ENCODE measurements around the gene PEAK1.
A peak's percentile ranks its signal among the peaks of the same experiment; 100 is the strongest.

Gene PEAK1, protein sequence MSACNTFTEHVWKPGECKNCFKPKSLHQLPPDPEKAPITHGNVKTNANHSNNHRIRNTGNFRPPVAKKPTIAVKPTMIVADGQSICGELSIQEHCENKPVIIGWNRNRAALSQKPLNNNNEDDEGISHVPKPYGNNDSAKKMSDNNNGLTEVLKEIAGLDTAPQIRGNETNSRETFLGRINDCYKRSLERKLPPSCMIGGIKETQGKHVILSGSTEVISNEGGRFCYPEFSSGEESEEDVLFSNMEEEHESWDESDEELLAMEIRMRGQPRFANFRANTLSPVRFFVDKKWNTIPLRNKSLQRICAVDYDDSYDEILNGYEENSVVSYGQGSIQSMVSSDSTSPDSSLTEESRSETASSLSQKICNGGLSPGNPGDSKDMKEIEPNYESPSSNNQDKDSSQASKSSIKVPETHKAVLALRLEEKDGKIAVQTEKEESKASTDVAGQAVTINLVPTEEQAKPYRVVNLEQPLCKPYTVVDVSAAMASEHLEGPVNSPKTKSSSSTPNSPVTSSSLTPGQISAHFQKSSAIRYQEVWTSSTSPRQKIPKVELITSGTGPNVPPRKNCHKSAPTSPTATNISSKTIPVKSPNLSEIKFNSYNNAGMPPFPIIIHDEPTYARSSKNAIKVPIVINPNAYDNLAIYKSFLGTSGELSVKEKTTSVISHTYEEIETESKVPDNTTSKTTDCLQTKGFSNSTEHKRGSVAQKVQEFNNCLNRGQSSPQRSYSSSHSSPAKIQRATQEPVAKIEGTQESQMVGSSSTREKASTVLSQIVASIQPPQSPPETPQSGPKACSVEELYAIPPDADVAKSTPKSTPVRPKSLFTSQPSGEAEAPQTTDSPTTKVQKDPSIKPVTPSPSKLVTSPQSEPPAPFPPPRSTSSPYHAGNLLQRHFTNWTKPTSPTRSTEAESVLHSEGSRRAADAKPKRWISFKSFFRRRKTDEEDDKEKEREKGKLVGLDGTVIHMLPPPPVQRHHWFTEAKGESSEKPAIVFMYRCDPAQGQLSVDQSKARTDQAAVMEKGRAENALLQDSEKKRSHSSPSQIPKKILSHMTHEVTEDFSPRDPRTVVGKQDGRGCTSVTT (N-terminal part only)

DNA sequence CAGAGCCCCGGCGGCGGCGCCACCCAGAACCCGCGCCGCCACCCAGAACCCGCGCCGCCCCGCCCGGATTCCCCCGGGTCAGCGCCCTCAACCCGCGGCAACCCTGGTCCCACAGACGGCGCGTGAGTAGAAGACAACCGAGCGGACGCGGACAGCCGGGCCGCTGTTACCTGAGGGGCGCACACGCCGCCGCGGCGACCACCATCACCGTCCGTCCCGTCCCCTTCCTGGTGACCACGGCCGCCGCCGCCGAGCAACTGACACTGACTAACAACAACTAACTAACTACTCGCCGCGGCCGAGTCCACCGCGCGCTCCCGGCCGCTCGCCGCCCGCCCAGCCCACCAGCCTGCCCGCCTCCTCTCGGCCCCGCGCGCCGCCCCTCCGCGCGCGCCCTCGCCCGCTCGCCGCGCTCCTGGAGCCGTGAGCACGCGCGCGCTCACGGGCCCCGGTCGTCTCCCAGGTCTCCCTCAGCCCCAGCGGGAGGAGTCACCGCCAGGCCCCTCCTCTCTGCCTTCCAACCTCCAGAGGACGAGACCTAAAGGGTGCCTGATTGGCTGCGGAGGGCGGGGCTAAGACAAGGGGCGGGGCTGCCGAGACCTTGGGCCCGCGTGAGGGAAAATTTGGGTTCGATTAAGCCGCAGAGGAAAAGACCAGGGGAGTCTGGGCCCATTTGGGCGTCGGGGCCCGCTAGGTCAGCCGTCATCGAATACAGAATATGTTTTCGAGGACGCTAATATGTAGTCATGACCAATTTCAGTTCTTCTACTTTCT, at the start of gene PEAK1:
TSS of gene PEAK1 (minus strand) at position 269 of the 774 bp plus-strand sequence. CDS start 238,178 bp downstream, outside the sequence.
- peak within 1 kb of the TSS; percentile 70 for H3K4me3 ChIP-seq (ENCODE audit: low read depth, low read length)

GRCh38 chr15:77468896-77469295, 49.0 kb upstream of the PEAK1 start:
- H3K4me3 ChIP-seq (ENCODE audit: low read depth, low read length) = no peak overlapping the region

GRCh38 chr15:77466521-77466920, 46.6 kb upstream of the PEAK1 start:
- H3K4me3 ChIP-seq (ENCODE audit: low read depth, low read length) = no peak overlapping the region

DNA sequence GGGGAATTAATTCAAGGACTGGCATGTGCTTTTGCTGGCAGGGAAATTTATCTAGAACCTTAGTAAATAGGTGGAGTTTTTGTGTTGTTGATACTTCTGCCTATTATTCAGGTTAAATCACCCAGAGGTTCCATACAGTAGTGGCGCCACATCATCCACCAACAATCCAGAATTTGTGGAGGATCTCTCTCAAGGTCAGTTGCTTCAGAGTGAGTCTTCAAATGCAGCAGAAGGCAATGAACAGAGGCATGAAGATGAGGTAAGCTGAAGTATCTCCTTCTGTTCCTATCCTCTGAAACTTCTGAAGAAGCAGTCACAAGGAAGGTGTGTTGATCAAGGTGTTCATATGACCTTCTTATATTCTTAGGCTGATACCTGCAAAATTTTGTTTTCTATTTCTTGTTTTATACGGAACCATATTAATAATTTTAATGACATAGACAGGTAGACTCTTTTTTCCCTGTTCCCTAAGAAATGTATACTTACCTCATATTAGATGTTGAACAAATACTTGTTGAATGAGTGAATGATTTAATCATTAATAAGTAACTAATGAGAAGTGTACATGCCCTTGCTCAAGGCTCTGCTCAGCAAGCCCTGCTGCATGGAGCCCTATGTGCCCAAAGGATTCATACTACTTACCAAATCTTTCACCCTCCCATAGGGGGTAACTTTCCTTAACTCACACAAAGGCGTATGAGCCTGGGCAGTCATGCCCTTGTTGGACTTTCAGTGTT, 44.4 kb upstream of the PEAK1 start:
- no peak overlapping the region for H3K4me3 ChIP-seq (ENCODE audit: low read depth, low read length)

DNA sequence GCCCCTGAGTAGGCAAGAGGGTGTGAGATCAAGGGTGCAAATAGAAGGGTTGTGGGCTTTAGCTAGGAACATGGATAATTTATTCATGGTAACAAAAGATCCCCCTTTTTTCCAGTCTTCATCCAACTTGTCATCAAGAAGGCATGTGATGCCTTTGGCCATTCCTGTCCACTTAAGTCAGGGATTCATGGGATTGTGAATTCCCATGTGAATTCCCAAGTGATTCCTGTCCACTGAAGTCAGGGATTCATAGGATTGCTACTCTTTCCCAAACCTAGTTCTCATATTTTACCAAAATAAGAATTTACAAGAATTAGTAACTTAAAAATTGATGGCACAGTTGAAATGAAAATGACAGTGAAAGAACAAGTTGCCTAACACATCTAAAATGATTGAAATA, 41.6 kb upstream of the PEAK1 start:
- no peak overlapping the region for H3K4me3 ChIP-seq (ENCODE audit: low read depth, low read length)

DNA sequence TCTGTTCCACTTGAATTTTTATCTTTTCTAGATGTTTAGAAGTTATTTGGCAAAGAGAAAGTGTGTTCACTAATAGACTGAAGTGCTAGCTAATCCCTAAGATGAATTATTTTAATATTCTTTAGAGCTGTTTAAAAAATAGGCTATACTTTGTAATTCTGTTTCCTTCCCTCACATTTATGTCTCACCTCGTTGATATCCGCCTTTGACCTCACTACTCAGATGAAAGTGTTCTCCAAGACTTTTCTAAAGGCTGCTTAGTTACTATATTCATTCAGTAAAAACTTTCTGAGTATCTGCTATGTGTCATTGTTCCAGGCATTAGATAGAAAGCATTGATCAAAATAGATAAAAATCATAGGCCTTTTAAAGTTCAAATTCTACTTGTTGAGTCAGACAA, 39.1 kb upstream of the PEAK1 start:
- H3K4me3 ChIP-seq (ENCODE audit: low read depth, low read length) = no peak overlapping the region

GRCh38 chr15:77457905-77458265, 38.0 kb upstream of the PEAK1 start:
- H3K4me3 ChIP-seq (ENCODE audit: low read depth, low read length) = no peak overlapping the region

GRCh38 chr15:77457191-77457904, 37.4 kb upstream of the PEAK1 start:
- no peak overlapping the region for H3K4me3 ChIP-seq (ENCODE audit: low read depth, low read length)

GRCh38 chr15:77456746-77457145, 36.8 kb upstream of the PEAK1 start:
- H3K4me3 ChIP-seq (ENCODE audit: low read depth, low read length) = no peak overlapping the region

DNA sequence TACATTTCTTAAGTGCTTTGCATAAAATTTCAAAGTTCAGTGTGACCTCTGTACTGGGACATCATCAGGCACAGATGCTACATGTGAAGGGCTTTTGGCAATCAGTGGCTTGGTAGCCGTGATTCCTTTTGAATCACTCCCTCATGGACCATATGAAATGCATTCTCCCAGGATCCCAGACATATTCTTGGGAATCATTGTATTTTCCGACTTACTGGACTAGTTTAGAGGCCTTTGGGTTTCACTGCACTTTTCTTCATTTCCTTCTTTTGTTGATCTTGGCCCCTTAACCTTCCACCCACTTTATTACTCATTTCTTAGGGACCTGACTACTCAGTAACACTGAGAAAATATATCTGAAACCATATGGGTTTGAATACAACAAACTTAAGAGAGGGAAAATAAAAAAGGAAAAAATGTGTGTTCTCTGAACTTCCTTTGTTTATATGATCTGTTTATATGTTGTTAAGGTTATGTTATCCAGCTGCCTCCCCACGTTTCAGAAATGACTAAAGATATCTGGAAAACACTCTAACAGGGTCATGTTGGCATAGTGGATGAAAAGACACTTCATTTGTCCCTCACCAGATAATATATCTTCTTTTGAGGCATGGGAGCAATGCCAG, 35.9 kb upstream of the PEAK1 start:
- no peak overlapping the region for H3K4me3 ChIP-seq (ENCODE audit: low read depth, low read length)

- H3K4me3 ChIP-seq (ENCODE audit: low read depth, low read length) = no peak overlapping the region
These were observed 35.0 kb upstream of the PEAK1 start for GRCh38 chr15:77454951-77455350.

DNA sequence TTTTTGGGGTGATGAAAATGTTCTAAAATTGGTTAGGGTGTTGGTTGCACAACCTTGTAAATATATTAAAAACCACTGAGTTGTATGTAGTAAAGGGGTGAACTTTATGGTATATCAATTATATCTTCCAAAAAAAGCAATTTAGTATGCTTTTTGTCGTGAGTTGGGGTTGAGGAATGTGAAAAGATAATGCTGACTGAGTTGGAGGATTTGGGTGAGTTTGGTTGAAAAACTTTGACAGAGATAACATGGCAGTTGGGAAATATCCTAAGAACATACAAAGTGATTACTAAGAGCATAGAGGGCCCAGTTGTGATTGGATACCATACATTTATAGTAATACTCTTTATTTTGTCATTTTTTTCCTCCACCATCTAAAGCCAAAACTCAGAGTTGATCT, 34.4 kb upstream of the PEAK1 start:
- no peak overlapping the region for H3K4me3 ChIP-seq (ENCODE audit: low read depth, low read length)

DNA sequence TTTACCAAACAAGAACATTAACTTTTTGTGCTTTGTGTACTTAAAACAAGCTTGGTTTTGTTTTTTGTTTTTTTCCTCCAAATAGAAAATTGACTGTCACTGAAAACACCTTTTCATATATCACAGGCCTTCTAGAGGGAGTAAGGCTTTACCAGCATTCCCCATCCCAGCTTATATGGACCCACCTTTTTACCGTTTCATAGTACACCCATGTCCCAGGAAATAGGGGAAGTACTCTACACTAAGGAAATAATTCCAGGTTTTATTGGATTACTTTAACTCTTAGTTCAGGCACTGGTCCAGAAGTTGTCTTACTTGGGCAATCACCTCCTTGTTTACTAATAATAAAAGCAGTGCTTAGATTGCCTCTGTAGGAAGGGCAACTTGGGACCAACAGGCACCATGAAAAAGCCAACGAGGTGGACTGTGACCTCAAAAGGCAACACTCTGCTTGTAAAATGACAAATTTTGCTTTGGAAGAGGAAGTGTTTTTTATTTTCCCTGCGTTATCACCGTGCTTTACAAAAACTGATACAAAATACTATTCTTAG, 27.0 kb upstream of the PEAK1 start:
- H3K4me3 ChIP-seq (ENCODE audit: low read depth, low read length) = no peak overlapping the region

GRCh38 chr15:77440378-77440999, 20.6 kb upstream of the PEAK1 start:
- H3K4me3 ChIP-seq (ENCODE audit: low read depth, low read length) = no peak overlapping the region

GRCh38 chr15:77437264-77437663, 17.4 kb upstream of the PEAK1 start:
- no peak overlapping the region for H3K4me3 ChIP-seq (ENCODE audit: low read depth, low read length)

DNA sequence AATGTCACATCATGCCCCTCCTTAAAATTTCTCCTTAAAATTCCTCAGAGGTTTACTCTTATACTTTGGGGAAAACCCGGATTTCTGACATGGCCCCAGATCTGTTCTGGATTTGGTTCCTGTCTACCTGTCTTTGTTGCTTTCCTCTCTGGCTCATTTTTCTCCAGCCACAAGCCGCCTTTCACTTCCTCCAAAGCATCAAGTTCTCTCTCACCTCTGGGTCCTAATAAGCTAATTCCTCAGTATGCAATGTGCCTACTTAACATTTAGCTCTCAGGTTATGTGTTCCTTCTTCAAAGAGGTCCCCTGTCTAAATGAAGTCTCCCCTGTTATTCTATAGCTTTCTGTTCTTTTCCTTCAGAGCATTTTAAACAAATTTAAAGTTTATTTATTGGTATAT, 16.9 kb upstream of the PEAK1 start:
- H3K4me3 ChIP-seq (ENCODE audit: low read depth, low read length) = no peak overlapping the region

- H3K4me3 ChIP-seq (ENCODE audit: low read depth, low read length) = no peak overlapping the region
These were observed 10.7 kb upstream of the PEAK1 start for GRCh38 chr15:77430652-77431051.

- no peak overlapping the region for H3K4me3 ChIP-seq (ENCODE audit: low read depth, low read length)
These were observed 10.3 kb upstream of the PEAK1 start for GRCh38 chr15:77430213-77430612.
